NCI-H1105 treated with DMSO at 0.1 percent for 48 hours (cell line): ENCODE data around the gene EPB41L2.
"Not testable (repeated sequence)": the region's sequence is repeated elsewhere in the genome, so short reads cannot be mapped to it uniquely, and the experiment has no call there.

ENCODE experiments used
- DNase-seq: peaks from one replicate; lab custom pipeline; 2025; lab: John Stamatoyannopoulos, UW

EPB41L2 gene

DNA sequence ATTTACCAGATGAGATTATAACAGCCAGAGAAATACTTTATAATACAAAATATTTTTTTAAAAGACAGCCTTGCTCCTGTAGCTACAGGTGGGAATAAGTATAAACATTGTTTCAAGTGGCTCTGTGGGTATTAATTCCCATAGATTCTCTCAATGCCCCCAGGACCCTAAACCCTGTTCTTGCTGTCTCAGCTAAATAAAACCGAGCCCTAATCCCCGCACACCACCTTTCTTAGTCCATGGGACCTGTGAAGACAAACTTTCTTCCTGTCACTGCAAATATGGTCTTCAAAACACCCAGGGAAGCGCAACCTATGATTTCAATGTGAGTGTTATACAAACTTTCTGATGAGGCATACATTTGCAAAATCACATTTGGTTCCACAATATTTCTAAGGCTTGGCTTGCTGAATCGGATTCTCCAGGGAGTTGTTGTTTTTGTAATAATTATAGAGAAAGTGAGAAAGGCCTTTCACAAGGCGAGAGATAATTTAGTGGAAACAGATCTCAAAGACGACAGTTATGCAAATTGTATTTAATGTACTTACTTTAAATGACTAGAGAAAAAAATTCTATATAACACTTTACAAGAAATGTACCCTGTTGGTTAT, 224.7 kb downstream of the EPB41L2 start:
- no peak for DNase-seq

DNA sequence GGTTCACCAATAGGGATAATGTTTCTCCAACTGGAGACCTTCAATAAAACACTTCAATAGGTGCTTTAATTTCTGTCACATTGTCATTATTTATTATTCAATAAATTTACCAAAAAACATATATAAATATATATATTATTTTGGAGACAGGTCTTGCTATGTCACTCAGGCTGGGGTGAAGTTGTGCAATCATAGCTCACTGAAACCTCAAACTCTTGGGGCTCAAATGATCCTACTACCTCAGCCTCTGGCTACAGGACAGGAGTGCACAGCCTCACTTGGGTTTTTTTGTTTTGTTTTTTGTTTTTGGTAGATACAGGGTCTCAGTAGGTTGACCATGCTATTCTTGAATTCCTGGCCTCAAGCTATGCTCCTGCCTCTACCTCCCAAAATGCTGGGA, 226.0 kb downstream of the EPB41L2 start:
- no peak for DNase-seq

DNA sequence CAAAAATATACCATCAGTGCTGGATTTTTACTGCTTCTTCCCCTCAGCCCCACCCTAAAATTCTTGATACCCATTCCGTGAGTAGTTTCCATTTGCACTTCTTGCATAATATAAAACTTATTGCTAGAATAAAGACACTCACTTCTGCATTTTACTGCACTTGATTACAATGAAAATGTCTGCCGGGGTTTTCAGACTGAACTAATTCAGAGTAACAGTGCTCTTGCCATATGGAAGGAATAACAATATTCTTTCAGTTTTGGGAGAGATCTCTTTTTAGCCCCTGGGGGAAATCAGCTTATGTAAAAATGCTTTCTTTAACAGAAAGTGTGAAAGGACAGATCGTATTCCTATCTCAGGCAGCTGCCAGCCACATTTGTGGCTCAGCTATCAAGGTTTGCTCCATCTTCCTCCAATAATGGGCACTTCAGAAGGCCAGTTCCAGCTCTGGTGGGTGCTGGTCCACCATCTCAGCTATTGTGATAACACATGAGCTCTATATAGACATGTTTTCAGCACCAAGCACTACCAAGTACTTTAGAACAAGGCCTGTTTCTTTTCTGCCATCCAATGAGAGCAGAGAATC, 226.9 kb downstream of the EPB41L2 start:
- DNase-seq: no peak

DNA sequence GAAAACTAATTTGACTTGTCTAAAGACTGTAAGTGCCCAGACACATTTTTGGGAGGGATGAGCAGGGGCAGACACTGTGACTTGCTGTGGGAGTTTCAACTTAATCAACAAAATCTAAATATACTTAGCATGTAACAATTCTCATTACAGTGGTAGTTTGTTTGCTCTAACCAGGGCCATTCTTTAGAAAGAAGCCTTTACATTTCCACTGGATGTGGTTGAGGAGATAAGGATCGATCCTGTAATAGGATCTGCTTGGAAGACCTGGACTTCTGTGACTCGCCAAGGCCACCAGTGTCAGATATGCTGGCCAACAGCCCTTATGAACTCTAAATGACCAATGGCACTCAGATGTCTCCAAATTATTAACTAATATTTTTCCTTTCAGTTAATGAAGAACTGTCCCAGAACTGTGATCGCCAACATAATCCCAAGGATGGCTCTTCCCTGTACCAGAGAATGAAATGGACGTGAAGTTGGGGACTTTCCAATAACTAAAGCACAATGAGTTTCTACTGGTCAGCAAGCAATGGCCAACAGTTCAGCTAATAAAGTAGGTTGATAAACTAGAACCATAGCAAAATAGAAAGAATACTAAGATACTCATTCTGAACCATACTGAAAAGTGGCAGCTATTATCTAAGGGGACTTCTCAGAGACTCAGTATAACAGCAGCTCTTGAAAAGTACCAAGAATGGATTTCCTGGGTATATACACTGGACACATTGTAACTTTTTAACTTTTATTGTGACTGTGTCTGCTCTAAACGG, 228.4 kb downstream of the EPB41L2 start:
- no peak for DNase-seq

DNA sequence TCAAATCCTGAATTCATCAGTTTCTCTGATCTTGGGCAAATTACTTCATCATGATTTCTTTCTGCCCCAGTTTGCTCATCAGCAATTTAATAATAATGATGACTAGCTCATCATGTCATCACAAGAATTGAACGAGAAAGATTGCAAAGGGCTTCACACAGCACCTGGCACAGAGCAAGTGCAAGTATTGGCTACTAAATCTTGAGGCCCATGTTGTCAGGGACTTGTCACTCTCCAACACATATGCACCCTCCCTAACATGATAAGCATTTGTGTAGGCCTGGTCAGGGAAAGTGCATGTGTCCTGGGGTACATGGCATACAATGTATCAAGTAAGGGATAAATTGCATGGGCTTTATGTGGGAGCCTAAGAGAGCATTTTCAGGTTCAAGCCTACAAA, 229.5 kb downstream of the EPB41L2 start:
- DNase-seq: no peak

DNA sequence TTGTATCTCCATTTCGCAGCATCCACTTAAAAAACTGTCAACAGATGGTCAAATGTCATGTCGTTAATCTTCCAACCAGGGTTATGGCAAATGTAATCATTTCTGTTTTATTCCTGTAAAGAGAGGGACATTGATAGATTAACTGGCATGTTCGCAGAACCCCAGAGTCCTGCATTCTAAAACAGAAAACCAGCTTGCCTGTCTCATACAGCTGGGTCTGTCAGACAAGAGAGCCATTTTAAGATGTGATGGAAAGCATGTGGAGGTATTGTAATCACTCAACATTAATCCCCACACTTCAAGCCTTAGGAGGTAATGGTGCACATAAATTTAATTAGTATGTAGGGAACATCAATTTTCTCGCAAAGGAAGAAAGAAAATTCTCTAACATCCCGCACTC, 231.4 kb downstream of the EPB41L2 start:
- DNase-seq: no peak

DNA sequence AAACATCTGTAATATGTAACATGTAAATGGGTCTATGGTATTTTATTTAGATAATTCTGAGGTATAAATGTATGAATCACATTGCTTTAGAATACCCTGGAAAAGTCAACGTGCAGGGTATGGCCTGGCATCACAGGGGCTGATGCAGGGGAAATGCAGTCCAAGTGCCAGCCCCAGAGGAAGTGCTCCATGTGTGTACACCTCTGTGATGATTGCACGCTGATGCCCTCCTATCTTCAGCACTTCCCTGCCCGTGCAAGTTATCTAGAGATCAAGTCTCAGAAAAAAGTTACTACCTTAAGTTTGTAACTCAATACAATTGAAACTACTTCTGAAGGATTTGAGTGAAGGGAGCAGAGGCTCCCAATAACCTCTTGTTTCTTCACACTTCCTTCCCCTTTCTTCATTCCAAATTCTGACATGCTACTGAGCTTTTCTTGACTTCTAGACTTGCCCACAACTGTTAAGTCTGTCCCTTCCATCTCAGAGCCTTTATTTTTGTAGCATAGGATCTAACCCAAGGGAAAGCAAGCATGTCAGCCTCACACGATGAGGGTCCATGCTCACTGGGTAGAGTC, 233.6 kb downstream of the EPB41L2 start:
- DNase-seq: no peak

DNA sequence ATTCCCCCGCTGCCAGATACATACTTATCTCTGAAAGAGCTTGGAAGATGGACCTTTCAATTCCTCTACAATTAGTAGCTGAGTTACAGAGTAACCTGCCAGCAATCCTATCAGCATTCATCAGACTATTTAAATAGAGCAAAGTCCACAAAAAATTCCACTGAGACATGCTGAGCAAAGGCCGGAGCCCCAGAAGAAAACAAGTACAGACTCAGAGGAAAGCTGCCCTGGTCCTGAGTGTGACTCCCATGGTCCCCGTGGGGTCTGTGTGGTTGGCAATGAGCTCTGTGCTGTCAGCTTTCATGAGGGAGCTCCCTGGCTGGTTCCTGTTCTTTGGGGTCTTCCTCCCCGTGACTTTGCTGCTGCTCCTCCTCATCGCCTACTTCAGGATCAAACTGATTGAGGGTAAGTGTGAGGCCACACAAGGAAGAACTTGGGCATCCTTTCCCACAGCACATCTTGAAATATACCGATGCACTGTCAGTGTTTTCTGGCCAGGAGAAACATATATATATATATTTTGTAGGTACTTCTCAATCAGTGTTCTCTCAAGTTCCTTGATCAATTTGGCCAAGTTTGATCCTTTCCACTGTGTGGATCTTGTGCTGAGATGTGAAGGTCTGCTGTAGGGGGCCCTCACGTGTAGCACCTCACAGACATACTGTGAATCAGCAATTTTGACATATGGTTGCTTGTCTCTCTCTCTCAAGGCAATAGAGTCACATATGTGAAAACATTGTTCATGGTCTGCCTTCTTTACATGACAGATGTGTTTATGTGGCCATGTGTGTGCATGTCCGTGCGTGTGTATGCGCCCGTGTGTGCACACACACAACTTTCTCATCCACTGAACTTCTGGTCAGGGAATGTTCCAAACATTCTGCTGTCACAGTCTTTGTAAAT, 235.5 kb downstream of the EPB41L2 start, which contains the start of gene SMLR1:
Gene SMLR1 (plus strand): TSS at position 160 of the 903 bp plus-strand sequence. CDS start 8 bp downstream, at position 168.
- no peak for DNase-seq

DNA sequence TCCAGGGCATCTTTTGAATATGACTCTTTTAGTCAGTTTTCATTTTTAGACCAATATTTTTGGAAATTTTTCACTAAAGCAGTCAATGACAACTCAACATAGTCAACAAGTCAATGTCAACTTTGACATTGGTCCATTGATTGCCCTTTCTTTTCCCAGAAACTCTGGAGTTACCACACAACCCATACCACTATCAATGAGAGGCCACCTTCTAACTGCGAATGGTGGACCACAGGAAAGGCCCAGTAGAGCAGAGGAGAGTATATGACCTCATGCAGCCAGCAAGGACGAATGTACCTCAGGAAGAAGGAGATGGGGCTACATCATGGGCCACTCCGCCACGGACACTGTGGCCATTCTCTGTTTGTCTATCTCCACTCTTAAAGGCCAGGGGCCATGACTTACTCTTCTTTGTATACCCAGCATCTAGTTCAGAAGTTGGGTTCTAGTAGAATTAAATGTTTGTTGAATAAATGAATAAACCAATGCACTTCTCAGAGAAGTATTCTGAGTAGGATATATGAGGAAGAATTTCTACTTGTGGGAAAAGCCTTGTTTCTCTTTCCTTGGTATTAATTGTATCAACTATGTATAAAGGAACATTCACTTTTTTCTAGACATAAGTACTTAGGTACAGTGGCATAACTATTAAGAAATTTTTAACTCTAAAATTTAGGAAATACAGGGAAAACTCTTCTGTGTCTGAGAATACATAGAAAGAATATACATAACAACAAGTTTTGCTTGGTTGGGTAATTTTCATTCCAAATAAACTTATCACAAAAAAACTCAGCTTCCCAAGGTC, 236.4 kb downstream of the EPB41L2 start:
- DNase-seq: no peak

DNA sequence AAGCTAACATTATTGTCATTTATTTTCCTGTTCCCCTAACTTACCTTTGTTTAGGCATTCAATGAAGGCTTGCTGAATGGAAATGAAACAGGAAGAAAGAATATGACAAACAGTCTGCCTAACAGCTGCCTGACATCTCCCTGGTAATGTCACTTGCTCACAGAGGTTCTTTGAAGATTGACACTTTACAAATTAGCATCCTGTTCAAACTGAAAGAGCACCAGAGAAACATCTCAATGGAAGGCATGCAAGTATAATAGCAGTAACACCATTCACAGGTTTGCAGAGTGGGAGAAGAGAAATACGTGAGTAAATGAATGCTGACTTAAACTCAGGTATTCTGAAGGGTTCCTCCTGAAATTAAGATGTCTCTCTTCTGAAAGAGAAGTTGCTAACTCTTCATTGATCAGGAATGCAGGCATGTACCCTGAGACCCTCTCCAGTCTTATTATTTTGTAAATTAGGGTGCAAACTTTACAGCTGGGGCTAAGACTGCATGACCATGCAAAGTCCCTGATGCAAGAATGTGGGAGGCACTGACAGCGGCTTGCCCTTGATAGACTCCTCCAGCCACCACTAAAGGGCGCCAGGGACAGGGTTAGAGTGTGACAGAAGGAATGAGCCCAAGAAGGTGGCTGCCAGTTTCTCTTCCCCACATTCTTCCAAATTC, 237.1 kb downstream of the EPB41L2 start:
- DNase-seq: no peak

DNA sequence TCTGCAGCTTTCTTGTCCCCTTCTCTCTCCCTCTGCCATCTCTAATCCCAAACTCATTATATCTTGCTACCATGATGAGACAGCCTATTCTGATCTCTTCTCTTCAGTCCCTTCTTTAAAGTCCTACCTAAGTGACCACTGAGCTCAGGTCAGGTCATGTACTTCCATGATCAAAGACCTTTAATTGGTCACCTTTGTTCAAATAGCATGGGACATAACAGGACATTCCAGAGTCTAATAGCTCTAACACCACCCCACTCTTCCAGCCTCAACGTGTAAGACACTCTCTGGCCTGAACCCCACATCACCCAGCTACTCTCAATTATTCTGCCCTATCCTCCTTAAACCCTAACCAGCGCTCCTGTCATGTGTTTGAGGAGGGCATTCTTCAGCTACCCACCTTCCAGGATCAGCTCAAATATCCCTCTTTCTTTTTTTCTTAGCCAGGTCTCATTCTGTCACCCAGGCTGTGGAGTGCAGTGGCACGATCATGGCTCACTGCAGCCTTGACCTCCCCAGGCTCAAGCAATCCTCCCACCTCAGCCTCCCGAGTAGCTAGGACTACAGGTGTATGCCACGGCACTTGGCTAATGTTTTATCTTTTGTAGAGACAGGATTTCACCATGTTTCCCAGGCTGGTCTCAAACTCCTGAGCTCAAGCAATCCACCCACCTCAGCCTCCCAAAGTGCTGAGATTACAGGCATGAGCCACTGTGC, 237.9 kb downstream of the EPB41L2 start:
- DNase-seq: no peak

DNA sequence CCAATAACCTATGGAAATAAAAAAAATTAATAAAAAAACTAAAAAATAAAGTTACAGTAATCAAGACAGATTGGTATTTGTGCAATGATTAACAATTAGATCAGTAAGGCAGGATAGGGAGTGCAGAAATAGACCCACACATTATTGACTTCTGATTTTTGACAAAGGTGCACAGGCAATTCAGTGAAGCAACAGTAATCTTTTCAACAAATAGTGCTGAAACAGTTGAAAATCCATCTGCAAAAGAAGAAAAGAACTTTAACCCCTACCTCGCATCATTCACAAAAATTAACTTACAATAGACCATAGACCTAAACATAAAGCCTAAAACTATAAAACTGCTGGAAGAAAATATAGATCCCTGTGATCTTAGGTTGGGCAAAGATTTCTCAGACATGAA, 240.3 kb downstream of the EPB41L2 start:
- no peak for DNase-seq

DNA sequence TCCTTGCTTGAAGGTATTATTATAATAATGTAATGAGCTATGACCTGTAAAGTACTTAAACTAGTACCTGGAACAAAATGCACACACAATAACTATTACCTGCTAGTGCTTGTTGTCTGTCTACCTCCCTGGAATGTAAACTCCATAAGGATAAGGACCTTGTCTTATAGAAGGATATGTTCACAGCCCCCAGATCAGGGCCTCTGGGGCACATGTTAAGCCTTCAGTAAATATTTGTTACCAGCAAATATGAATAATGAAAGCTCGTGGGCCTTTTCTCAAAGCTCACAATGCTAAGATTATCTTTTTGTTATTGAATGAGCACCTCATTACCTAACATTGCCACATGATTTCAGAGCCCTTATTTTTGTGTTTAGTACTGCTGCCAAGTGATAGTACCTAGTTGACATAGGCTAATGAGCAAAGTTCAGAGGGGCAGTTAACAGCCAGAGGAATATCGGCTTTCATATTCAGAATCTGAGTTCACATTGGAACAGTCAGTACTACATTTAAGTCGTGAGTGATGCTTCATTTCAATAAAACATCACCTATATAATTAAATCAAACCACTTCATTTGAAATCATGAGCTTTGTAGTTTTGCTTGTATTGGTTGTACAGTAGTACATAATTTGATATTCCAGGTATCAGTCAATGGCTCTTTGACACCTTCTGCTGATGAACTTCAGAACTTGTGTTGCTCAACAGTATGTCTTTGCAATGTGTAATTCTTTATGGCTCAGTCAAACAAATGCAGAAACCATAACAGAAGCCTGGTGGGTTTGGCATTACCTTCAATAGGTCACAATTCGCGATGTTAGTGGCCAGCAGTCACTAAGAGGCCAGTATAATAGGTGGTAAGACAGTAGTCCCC, 247.6 kb downstream of the EPB41L2 start:
- no peak for DNase-seq

DNA sequence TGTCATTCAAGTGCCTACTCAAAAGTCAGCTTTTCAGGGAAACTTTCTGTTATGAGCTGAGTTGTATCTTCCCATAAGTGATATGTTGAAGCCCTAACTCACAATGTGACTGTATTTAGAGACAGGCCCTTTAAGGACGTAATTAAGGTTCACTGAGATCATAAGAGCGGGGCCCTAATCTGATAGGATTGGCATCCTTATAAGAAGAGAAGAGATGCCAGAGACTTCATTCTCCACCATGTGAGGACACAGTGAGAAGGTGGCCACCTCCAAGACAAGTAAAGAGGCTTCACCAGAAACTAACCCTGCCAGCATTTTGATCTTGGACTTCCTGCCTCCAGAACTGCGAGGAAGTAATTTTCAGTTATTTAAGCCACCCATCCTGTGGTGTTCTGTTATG, 248.5 kb downstream of the EPB41L2 start:
- no peak for DNase-seq

DNA sequence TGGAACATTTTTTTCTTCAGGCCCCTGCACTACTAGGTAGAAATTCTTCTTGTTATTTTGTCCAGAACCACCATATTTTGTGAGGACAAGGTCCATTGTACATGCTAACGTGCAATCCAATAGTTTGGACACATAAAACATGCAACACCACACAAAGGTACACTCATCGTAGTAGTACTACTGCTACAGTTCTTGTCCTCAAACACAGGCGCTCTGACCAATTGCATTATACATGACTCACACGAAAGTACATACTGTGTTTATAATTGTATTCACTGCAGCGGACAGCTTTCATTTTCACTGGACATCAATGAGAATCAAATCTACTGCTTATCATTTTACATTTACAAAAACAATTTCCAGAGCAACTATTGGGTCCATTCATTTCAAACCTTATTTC, 251.1 kb downstream of the EPB41L2 start:
- no peak for DNase-seq

DNA sequence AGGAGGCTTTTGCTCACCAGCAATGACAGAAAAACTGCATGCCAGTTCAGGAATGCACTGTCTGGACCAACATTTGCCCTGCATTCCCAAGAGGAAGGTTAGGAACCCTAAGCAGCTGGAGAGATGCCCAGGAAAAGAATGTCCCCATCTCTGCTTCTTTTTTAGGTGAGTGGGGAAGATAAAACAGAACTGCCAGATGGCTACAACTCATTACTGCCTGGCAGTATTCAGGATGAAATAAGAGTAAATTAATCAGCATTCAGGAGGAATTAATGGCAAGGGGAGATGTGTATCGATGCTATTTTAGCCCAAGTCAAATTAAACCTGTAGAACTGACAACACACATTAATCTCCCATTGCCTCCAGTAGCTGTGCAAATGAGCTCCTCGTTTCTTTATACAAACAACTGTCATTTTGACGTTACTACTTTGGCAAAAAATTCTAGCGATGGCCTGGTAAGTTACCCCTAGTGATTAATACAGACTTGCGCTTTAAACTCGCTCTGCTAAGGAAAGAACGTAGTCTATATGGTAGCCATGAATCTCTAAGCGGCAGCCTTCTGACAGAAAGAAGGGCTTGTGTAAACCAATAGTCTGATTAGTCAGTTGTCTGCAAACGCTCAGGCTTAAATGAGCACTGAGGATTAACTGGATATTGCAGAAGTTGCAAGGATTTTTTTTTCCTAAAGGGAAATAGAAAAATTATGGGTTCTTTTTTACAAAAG, 252.6 kb downstream of the EPB41L2 start:
- peak; percentile 27 for DNase-seq

DNA sequence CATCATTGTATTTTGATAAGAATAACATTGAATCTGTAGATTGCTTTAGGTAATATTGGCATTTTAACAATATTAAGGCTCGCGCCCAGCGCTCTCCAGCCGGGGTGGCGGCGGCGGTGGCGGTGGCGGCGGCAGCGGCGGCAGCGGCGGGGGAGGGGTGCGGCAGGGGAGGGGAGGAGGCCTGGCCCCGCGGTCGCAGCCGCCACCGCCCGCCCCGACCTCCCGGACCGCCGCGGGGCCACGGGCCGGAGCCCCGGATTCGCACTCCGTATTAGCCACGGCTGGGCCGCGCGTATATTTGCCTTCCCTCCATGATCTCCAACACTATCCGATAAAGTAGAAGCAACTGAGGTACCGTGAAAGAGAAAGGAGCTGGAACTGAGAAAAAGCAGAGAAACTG, 261.7 kb downstream of the EPB41L2 start:
- not testable (repeated sequence) for DNase-seq

DNA sequence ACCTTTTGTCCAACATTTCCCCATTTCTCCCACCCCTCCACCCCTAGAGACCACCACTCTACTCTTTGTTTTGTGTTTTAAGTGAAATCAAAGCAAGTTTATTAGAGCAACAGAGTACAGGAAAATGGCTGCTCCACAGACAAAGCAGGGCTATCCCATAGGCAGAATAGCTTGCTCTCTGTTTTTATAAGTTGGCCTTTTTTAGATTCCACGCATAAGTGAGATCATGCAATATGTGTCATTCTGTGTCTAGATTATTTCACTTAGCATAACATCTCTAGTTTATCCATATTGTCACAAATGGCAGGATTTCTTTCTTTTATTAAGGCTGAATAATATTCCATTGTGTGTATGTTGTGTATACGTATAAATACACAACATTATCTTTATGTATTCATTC, 266.0 kb downstream of the EPB41L2 start:
- DNase-seq: no peak
